OCI-LY1 (cell line): Measurements from ENCODE around the gene SHLD1.

Source experiments
- H2AFZ ChIP-seq: fragments of 200-600 bp; sonication (generic), shearing (Covaris generic); 2 replicates; pipeline ENCODE4 v1.6.0; 2014; ENCODE audit warnings: antibody characterized with exemption, mild to moderate bottlenecking, low read length
- H3F3A ChIP-seq: fragments of 200-600 bp; sonication (generic), shearing (Covaris generic); 2 replicates; pipeline ENCODE4 v1.6.0; 2014; ENCODE audit warnings: mild to moderate bottlenecking, antibody characterized with exemption, low read length, moderate library complexity; ENCODE audit not compliant: insufficient read depth
- H3K27ac ChIP-seq: fragments of 200-600 bp; sonication (generic); 2 replicates; pipeline ENCODE4 v1.5.1; 2014; ENCODE audit warnings: low read length, mixed run types, mild to moderate bottlenecking, low read depth; ENCODE audit not compliant: poor library complexity, severe bottlenecking
- H3K27me3 ChIP-seq: fragments of 200-600 bp; sonication (generic); 2 replicates; pipeline ENCODE4 v1.6.0; 2014; ENCODE audit warnings: antibody characterized with exemption, mild to moderate bottlenecking, low read length, moderate library complexity; ENCODE audit not compliant: insufficient read depth
- H3K36me3 ChIP-seq: fragments of 200-600 bp; sonication (generic); 2 replicates; pipeline ENCODE4 v1.6.1; 2014; ENCODE audit warnings: mild to moderate bottlenecking, antibody characterized with exemption, low read length, moderate library complexity, mixed read lengths; ENCODE audit not compliant: insufficient read depth
- H3K4me1 ChIP-seq: fragments of 200-600 bp; sonication (generic); 2 replicates; pipeline ENCODE4 v1.5.1; 2014; ENCODE audit warnings: mild to moderate bottlenecking, low read length, moderate library complexity; ENCODE audit not compliant: insufficient read depth, severe bottlenecking
- H3K4me2 ChIP-seq: fragments of 200-600 bp; sonication (generic), shearing (Covaris generic); 2 replicates; pipeline ENCODE4 v1.6.1; 2014; ENCODE audit warnings: low read length
- H3K4me3 ChIP-seq: fragments of 200-600 bp; sonication (generic); 2 replicates; pipeline ENCODE4 v1.5.1; 2014; ENCODE audit warnings: low read length, low read depth, mild to moderate bottlenecking, mixed read lengths; ENCODE audit not compliant: poor library complexity, severe bottlenecking
- H3K79me2 ChIP-seq: fragments of 200-600 bp; shearing (Covaris generic); 2 replicates; pipeline ENCODE4 v1.6.1; 2016; ENCODE audit warnings: mixed run types, low read length, mixed read lengths; ENCODE audit not compliant: insufficient read depth
- H3K9ac ChIP-seq: fragments of 200-600 bp; sonication (generic), shearing (Covaris generic); 2 replicates; pipeline ENCODE4 v1.6.1; 2014; ENCODE audit warnings: mild to moderate bottlenecking, low read length, mixed read lengths
- H3K9me2 ChIP-seq: fragments of 200-600 bp; sonication (generic), shearing (Covaris generic); 2 replicates; pipeline ENCODE4 v1.6.1; 2014; ENCODE audit warnings: low read depth, mild to moderate bottlenecking, low read length, mixed read lengths
- H3K9me3 ChIP-seq: fragments of 200-600 bp; shearing (Covaris generic); 2 replicates; pipeline ENCODE4 v1.6.1; 2014; ENCODE audit warnings: low read length, mixed read lengths
- H4K20me1 ChIP-seq: fragments of 200-600 bp; sonication (generic), shearing (Covaris generic); 2 replicates; pipeline ENCODE4 v1.6.0; 2016; ENCODE audit warnings: mild to moderate bottlenecking, low read length; ENCODE audit not compliant: insufficient read depth
- CTCF ChIP-seq: fragments of 200-600 bp; sonication (generic), shearing (Covaris generic); IDR thresholded peaks from 2 replicates; pipeline ENCODE4 v1.5.1; 2017; ENCODE audit warnings: mild to moderate bottlenecking, antibody characterized with exemption, low read length, moderate library complexity, mixed read lengths
- EZH2 ChIP-seq: fragments of 200-600 bp; sonication (generic), shearing (Covaris generic); IDR thresholded peaks from 2 replicates; pipeline ENCODE4 v1.8.0; 2017; ENCODE audit warnings: borderline replicate concordance, mixed run types, mild to moderate bottlenecking, antibody characterized with exemption, low read length, moderate library complexity, mixed read lengths

SHLD1 gene

GRCh38 chr20:5899444-5899843 is 149.2 kb downstream of the SHLD1 start:
- no peak overlapping the region for H3K27ac ChIP-seq
- no peak overlapping the region for H3K9ac ChIP-seq
- no peaks in the 10 kb centered on the region for H3K9me3 ChIP-seq
- H3K4me1 ChIP-seq = no peaks in the 10 kb centered on the region
- no peak overlapping the region for H3K4me3 ChIP-seq
- no peaks in the 10 kb centered on the region for H3K79me2 ChIP-seq
- no peaks in the 10 kb centered on the region for H3K27me3 ChIP-seq
- H3K9me2 ChIP-seq = no peaks in the 10 kb centered on the region
- no peak overlapping the region for H2AFZ ChIP-seq
- no peaks in the 10 kb centered on the region for H4K20me1 ChIP-seq
- no peak overlapping the region for H3K4me2 ChIP-seq
- no peaks in the 10 kb centered on the region for H3F3A ChIP-seq
- TF ChIP-seq CTCF (no peak), EZH2 (no peak)
- H3K36me3 ChIP-seq = no peaks in the 10 kb centered on the region

GRCh38 chr20:5900908-5901307 is 150.7 kb downstream of the SHLD1 start:
- no peaks in the 10 kb centered on the region for H3K27me3 ChIP-seq
- no peak overlapping the region for H3K4me2 ChIP-seq
- H3K9ac ChIP-seq = no peak overlapping the region
- H4K20me1 ChIP-seq = no peaks in the 10 kb centered on the region
- no peaks in the 10 kb centered on the region for H3K36me3 ChIP-seq
- no peak overlapping the region for H3K27ac ChIP-seq
- H3K4me1 ChIP-seq = no peaks in the 10 kb centered on the region
- H2AFZ ChIP-seq = no peak overlapping the region
- H3K9me2 ChIP-seq = no peaks in the 10 kb centered on the region
- H3F3A ChIP-seq = no peaks in the 10 kb centered on the region
- no peaks in the 10 kb centered on the region for H3K79me2 ChIP-seq
- no peak for TF ChIP-seq CTCF
- no peak for TF ChIP-seq EZH2
- H3K4me3 ChIP-seq = no peak overlapping the region
- H3K9me3 ChIP-seq = no peaks in the 10 kb centered on the region

DNA sequence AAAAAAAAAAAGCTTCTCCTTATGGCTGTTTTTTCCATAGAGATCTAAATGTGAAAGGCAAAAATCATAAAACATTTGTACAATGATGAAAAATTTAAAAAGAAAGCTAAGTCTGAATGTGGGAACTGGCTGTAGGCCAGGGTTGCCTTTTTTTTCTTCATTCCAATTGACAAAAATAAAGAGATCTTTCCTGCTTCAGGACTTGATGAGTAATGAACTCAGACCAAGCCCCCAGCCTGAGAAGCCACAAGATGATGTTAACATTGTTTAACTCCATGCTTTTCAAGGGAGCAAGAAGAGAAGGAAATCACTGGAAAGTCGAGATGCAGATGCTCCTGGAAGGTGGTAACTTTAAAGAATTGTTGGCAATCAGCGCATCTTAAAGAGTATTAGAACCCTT is 158.8 kb downstream of the SHLD1 start:
- Histone ChIP-seq H3F3A (no peaks in the 10 kb centered on the region), H3K9me2 (no peaks in the 10 kb centered on the region), H3K27me3 (no peaks in the 10 kb centered on the region), H3K27ac (no peak overlapping the region), H3K36me3 (no peaks in the 10 kb centered on the region), H3K4me2 (no peak overlapping the region), H3K4me1 (peaks cover 5% of the 10 kb centered on the region), H3K9me3 (no peaks in the 10 kb centered on the region), H3K79me2 (no peaks in the 10 kb centered on the region), H2AFZ (no peak overlapping the region), H3K9ac (no peak overlapping the region), H3K4me3 (no peak overlapping the region), H4K20me1 (no peaks in the 10 kb centered on the region)
- no peak for TF ChIP-seq CTCF
- no peak for TF ChIP-seq EZH2
